Karpas-422 (cell line): Measurements from ENCODE around the gene ALX3. TPM values are rescaled to one million over a fixed set of nuclear protein-coding genes. Genes with fewer than 3 reads are reported as not detected.

Experiments used
- DNase-seq: peaks from one replicate; pipeline ENCODE4 v3.0.0-alpha.2; 2015
- H2AFZ ChIP-seq: fragments of 200-600 bp; sonication (generic); 2 replicates; pipeline ENCODE4 v1.6.1; 2014; ENCODE audit warnings: antibody characterized with exemption, low read length, mixed read lengths
- H3K27ac ChIP-seq: fragments of 200-600 bp; sonication (generic); 2 replicates; pipeline ENCODE4 v1.5.1; 2014; ENCODE audit warnings: mild to moderate bottlenecking, low read length, moderate library complexity
- H3K27me3 ChIP-seq: fragments of 200-600 bp; sonication (generic); 2 replicates; pipeline ENCODE4 v1.6.1; 2014; ENCODE audit warnings: low read length, mixed read lengths
- H3K36me3 ChIP-seq: fragments of 200-600 bp; sonication (generic); 2 replicates; pipeline ENCODE4 v1.6.1; 2014; ENCODE audit warnings: low read length, mixed read lengths; ENCODE audit not compliant: insufficient read depth
- H3K4me1 ChIP-seq: fragments of 200-600 bp; sonication (generic); 2 replicates; pipeline ENCODE4 v1.6.1; 2014; ENCODE audit warnings: mild to moderate bottlenecking, low read length, mixed read lengths
- H3K4me2 ChIP-seq: fragments of 200-600 bp; sonication (generic); 2 replicates; pipeline ENCODE4 v1.6.1; 2014; ENCODE audit warnings: low read length, low read depth, mild to moderate bottlenecking; ENCODE audit not compliant: poor library complexity, severe bottlenecking
- H3K4me3 ChIP-seq: fragments of 200-600 bp; sonication (generic); 2 replicates; pipeline ENCODE4 v1.5.1; 2014; ENCODE audit warnings: mild to moderate bottlenecking, antibody characterized with exemption, low read length, mixed read lengths
- H3K79me2 ChIP-seq: fragments of 200-600 bp; sonication (generic); 2 replicates; pipeline ENCODE4 v1.6.1; 2014; ENCODE audit warnings: mild to moderate bottlenecking, low read length, mixed read lengths
- H3K9ac ChIP-seq: fragments of 200-600 bp; sonication (generic); 2 replicates; pipeline ENCODE4 v1.6.0; 2014; ENCODE audit warnings: low read length
- H3K9me2 ChIP-seq: fragments of 200-600 bp; sonication (generic), shearing (Covaris generic); replicated peaks from 2 replicates; pipeline ENCODE4 v1.6.0; 2014; ENCODE audit warnings: mild to moderate bottlenecking, low read length, moderate library complexity; ENCODE audit not compliant: insufficient read depth
- H3K9me3 ChIP-seq: fragments of 300-700, 200-600 bp; sonication (generic); 2 replicates; pipeline ENCODE4 v1.6.1; 2014; ENCODE audit warnings: low read length, mixed read lengths
- H4K20me1 ChIP-seq: fragments of 200-600 bp; sonication (generic); 2 replicates; pipeline ENCODE4 v1.6.1; 2014; ENCODE audit warnings: mild to moderate bottlenecking, antibody characterized with exemption, low read length, low read depth; ENCODE audit not compliant: insufficient read depth
- total RNA-seq: library from RNA; depleted of rRNA; stranded (reverse); fragments of >200 nt; shearing (Covaris generic); gene quantifications from 2 replicates; pipeline ENCODE4 v1.2.3, GENCODE V29; 2014; ENCODE audit warnings: low replicate concordance

The ALX3 gene
- total RNA-seq, 1 experiment from 2014 or later: not detected

DNA sequence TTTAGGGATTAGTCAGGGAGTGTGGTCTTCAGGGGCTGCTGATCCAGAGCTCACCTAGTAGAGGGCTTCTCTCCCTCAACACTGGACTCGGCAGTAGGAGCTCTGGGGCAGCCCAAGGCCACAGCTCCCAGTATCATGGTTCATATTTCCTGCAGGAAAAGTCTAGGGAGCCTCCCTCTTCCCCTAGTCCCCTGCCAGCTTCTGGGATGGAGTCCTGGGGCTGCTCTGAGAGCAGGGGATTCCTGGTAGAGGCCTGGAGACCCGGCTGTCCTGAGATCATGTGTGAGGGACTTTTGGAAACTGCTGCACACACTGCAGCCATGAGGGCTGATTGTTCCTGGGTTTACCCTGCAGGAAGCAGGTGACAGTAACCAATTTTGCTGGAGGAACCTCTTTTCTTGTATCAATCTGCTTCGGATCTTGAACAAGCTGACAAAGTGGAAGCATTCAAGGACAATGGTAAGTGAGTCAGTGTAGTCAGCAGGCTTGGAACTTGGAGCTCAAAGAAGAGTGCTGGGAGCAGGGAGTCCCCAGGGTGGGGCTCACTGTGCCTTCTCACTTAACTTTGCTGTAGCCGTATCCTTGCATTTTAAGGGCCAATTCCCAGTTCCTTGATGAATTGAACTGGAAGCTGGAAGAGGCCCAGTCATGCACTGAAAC lies 19.7 kb downstream of the ALX3 start:
- H3K36me3 ChIP-seq: peaks cover 42% of the 10 kb centered on the region; the same call in 1 of the 2 replicates

DNA sequence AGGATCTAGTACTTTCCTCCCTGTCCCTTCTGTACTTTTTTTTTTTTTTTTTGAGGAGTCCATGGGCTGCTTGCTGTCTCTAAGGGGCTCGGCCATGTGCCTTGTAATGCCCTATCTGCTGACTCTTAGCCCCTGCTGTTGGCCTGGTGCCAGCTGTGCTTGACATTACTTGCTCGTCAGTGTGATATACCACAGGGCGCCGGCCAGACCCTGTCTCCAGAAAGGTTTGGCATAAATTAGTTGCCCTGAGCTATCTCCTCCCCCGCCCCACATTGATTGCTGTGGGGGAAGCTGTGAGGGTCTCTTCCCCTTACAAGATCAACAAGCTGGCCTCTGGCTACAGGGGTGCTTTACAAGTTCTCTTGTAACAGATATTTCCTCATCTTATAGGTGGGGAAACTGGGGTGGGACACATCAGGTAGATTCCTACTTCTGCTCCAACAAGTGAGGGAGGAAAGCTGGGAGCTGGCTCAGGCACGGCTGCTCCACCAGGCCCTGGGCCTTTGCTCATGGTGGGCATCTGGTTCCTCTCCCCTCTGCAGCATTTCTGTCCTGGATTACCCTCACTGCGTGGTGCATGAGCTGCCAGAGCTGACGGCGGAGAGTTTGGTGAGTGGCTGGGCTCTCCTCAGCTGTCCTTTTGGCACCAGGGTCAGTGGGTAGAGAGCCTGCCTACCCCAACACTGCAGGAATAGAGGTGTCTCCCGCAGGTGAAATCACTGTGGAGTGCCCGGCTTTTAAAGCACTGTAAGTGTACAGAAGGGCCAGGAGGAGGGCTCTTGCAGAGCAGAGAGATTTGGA lies 20.5 kb downstream of the ALX3 start:
- H3K4me3 ChIP-seq: no peak overlapping the region
- no peak overlapping the region for H3K9ac ChIP-seq
- peaks cover 41% of the 10 kb centered on the region; the same call in 1 of the 2 replicates for H3K36me3 ChIP-seq
- no peak overlapping the region for H3K27ac ChIP-seq
- H3K4me2 ChIP-seq: no peak overlapping the region
- no peaks in the 10 kb centered on the region for H3K27me3 ChIP-seq
- H3K79me2 ChIP-seq: no peaks in the 10 kb centered on the region; the same call in 1 of the 2 replicates
- no peaks in the 10 kb centered on the region for H3K9me2 ChIP-seq
- H3K9me3 ChIP-seq: no peaks in the 10 kb centered on the region
- H2AFZ ChIP-seq: no peak overlapping the region
- no peaks in the 10 kb centered on the region for H4K20me1 ChIP-seq
- H3K4me1 ChIP-seq: peaks cover 5% of the 10 kb centered on the region; the same call in 1 of the 2 replicates
- no peak for DNase-seq

More for the DNA sequence above, 19.7 kb downstream of the ALX3 start:
- H2AFZ ChIP-seq: no peak overlapping the region
- no peak for DNase-seq
- no peaks in the 10 kb centered on the region for H4K20me1 ChIP-seq
- no peaks in the 10 kb centered on the region; the same call in 1 of the 2 replicates for H3K79me2 ChIP-seq
- no peak overlapping the region for H3K27ac ChIP-seq
- no peaks in the 10 kb centered on the region for H3K9me3 ChIP-seq
- no peak overlapping the region for H3K4me2 ChIP-seq
- H3K4me3 ChIP-seq: no peak overlapping the region
- no peak overlapping the region for H3K9ac ChIP-seq
- no peaks in the 10 kb centered on the region for H3K27me3 ChIP-seq
- peaks cover 12% of the 10 kb centered on the region for H3K4me1 ChIP-seq
- H3K9me2 ChIP-seq: no peaks in the 10 kb centered on the region

DNA sequence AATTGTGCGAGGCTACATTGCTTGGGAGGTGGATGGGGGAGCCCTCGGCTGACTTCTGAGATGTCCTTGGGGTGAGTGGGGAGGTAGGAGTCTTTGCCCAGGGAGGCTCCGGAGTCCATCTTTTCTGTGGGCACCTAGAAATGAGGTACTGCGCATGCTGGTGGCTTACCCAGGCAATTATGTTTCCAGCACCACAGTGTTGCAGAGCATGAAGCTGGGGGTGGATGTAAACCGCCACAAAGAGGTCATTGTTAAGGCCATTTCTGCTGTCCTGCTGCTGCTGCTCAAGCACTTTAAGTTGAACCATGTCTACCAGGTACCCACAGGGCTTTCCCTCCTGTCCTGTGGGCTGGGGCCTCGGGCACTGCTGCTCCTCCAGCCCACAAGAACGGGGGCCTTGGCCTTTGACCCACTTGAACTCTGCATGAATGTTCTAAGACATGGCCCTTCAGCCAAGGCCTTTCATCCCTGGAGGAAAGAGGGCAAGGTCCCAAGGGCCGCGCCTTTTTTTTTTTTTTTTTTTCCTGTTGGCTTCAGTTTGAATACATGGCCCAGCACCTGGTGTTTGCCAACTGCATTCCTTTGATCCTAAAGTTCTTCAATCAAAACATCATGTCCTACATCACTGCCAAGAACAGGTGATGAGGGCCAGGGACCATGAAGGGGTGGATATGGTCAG lies 21.4 kb downstream of the ALX3 start:
- no peaks in the 10 kb centered on the region for H3K9me3 ChIP-seq
- no peak overlapping the region for H3K27ac ChIP-seq
- no peak for DNase-seq
- no peaks in the 10 kb centered on the region for H3K4me1 ChIP-seq
- no peak overlapping the region for H3K4me3 ChIP-seq
- no peak overlapping the region for H3K9ac ChIP-seq
- no peaks in the 10 kb centered on the region for H3K9me2 ChIP-seq
- no peaks in the 10 kb centered on the region for H3K79me2 ChIP-seq
- H3K4me2 ChIP-seq: no peak overlapping the region
- H3K27me3 ChIP-seq: no peaks in the 10 kb centered on the region
- no peak overlapping the region for H2AFZ ChIP-seq
- H3K36me3 ChIP-seq: peaks cover 39% of the 10 kb centered on the region; the same call in 1 of the 2 replicates
- no peaks in the 10 kb centered on the region for H4K20me1 ChIP-seq

GRCh38 chr1:110048240-110048639 lies 22.2 kb downstream of the ALX3 start:
- H3K4me3 ChIP-seq: no peak overlapping the region
- no peak overlapping the region for H3K4me2 ChIP-seq
- H3K4me1 ChIP-seq: no peaks in the 10 kb centered on the region
- no peak overlapping the region for H3K27ac ChIP-seq
- no peaks in the 10 kb centered on the region for H3K9me3 ChIP-seq
- H3K79me2 ChIP-seq: no peaks in the 10 kb centered on the region
- H2AFZ ChIP-seq: no peak overlapping the region
- H3K36me3 ChIP-seq: peaks cover 43% of the 10 kb centered on the region; the same call in 1 of the 2 replicates
- no peaks in the 10 kb centered on the region for H3K9me2 ChIP-seq
- DNase-seq: no peak
- H3K9ac ChIP-seq: no peak overlapping the region
- H4K20me1 ChIP-seq: no peaks in the 10 kb centered on the region
- H3K27me3 ChIP-seq: no peaks in the 10 kb centered on the region

DNA sequence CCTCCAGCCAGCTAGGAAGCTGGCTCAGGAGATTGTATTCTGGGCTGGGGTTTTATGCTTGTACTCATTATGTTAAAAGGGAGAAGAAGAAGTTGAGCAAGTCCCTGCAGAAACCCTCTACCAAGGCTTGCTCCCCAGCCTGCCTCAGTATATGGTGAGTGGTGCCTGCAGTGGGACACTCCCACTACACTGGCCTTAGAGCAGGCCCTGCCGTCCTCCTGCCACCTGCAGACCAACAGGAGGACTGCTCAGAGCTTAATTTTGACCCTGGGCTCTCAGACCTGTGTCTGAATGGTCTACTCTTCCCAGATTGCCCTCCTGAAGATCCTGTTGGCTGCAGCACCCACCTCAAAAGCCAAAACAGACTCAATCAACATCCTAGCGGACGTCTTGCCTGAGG lies 23.0 kb downstream of the ALX3 start:
- no peak for DNase-seq
- no peaks in the 10 kb centered on the region for H3K9me3 ChIP-seq
- H3K79me2 ChIP-seq: no peaks in the 10 kb centered on the region
- no peak overlapping the region for H3K4me3 ChIP-seq
- H3K4me1 ChIP-seq: no peaks in the 10 kb centered on the region
- no peaks in the 10 kb centered on the region for H3K27me3 ChIP-seq
- no peak overlapping the region for H2AFZ ChIP-seq
- H3K4me2 ChIP-seq: no peak overlapping the region
- H3K36me3 ChIP-seq: peaks cover 44% of the 10 kb centered on the region; the same call in 1 of the 2 replicates
- no peaks in the 10 kb centered on the region for H3K9me2 ChIP-seq
- H3K27ac ChIP-seq: no peak overlapping the region
- H4K20me1 ChIP-seq: no peaks in the 10 kb centered on the region
- no peak overlapping the region for H3K9ac ChIP-seq

- Histone ChIP-seq H3K4me2 (no peak overlapping the region), H2AFZ (no peak overlapping the region), H3K9ac (no peak overlapping the region), H3K9me2 (no peaks in the 10 kb centered on the region), H3K4me1 (no peaks in the 10 kb centered on the region), H3K27me3 (no peaks in the 10 kb centered on the region), H3K27ac (no peak overlapping the region), H4K20me1 (no peaks in the 10 kb centered on the region), H3K9me3 (no peaks in the 10 kb centered on the region), H3K79me2 (no peaks in the 10 kb centered on the region; the same call in 1 of the 2 replicates), H3K4me3 (no peak overlapping the region), H3K36me3 (peaks cover 63% of the 10 kb centered on the region; the same call in 1 of the 2 replicates)
- DNase-seq: no peak
These were observed 27.5 kb downstream of the ALX3 start for GRCh38 chr1:110043016-110043415.

- Histone ChIP-seq H3K4me1 (peaks cover 8% of the 10 kb centered on the region), H3K36me3 (peaks cover 52% of the 10 kb centered on the region; the same call in 1 of the 2 replicates), H4K20me1 (no peaks in the 10 kb centered on the region), H3K4me3 (no peak overlapping the region), H3K9me2 (no peaks in the 10 kb centered on the region), H3K9me3 (no peaks in the 10 kb centered on the region), H2AFZ (no peak overlapping the region), H3K9ac (no peak overlapping the region), H3K27ac (no peak overlapping the region), H3K4me2 (no peak overlapping the region), H3K27me3 (no peaks in the 10 kb centered on the region), H3K79me2 (peaks cover 21% of the 10 kb centered on the region)
- DNase-seq: no peak
These were observed 29.9 kb downstream of the ALX3 start for GRCh38 chr1:110040548-110040947.

- no peak for DNase-seq
- Histone ChIP-seq H3K27ac (no peak overlapping the region), H2AFZ (no peak overlapping the region), H3K9me3 (no peaks in the 10 kb centered on the region), H3K9ac (no peak overlapping the region), H3K4me2 (no peak overlapping the region), H3K4me3 (no peak overlapping the region), H3K9me2 (no peaks in the 10 kb centered on the region), H4K20me1 (no peaks in the 10 kb centered on the region), H3K27me3 (no peaks in the 10 kb centered on the region), H3K79me2 (peaks cover 30% of the 10 kb centered on the region), H3K36me3 (peaks cover 44% of the 10 kb centered on the region; the same call in 1 of the 2 replicates), H3K4me1 (peaks cover 10% of the 10 kb centered on the region)
These were observed 30.8 kb downstream of the ALX3 start for GRCh38 chr1:110039641-110040040.
